Measurements from ENCODE around the gene ZNF556. TPM values are rescaled to one million over a fixed set of nuclear protein-coding genes. Genes with fewer than 3 reads are reported as not detected.

Gene ZNF556
- total and polyA plus RNA-seq, 10 of the 15 experiments (the other 5 are each of a cell fraction or from before 2014, with no cell fraction given) = not detected

GRCh38 chr19:2819540-2820111 lies 47.5 kb upstream of the ZNF556 start, which contains the start of gene ZNF554 (continued):
- no peak for TF ChIP-seq MLLT1 (IDR thresholded peaks at IDR 0.05)
- TF ChIP-seq ETV6 (conservative IDR thresholded peaks at IDR 0.05 in 1 of 2, IDR thresholded peaks at IDR 0.05 in 1 of 2; ENCODE audit: borderline replicate concordance in 1 of 2, low read depth in 1 of 2) = no peak
- TF ChIP-seq PKNOX1 (IDR thresholded peaks at IDR 0.05) = no peak
- TF ChIP-seq FOS (IDR thresholded peaks at IDR 0.05; ENCODE audit: borderline replicate concordance, extremely low read depth, insufficient read length) = no peak
- TF ChIP-seq BHLHE40 (IDR thresholded peaks at IDR 0.05; ENCODE audit: borderline replicate concordance in 1 of 2, low read depth in 2 of 2, low read length in 1 of 2) = peak in 1 of 2 experiments; percentile 75; a peak in 2 of 4 replicates
- no peak for TF ChIP-seq E2F8 (IDR thresholded peaks at IDR 0.05; ENCODE audit: low read depth, partially characterized antibody)
- 0 out of 2 replicates have a peak, but pooled peaks have one; percentile 55 for TF ChIP-seq JUND (IDR thresholded peaks at IDR 0.05; ENCODE audit: low read depth, low read length)
- 0 out of 2 replicates have a peak, but pooled peaks have one; percentile 24 for TF ChIP-seq NFXL1 (IDR thresholded peaks at IDR 0.05; ENCODE audit: borderline replicate concordance)
- TF ChIP-seq PBX3 (IDR thresholded peaks at IDR 0.05; ENCODE audit: insufficient replicate concordance, low read depth, low read length) = no peak
- TF ChIP-seq SUPT20H (IDR thresholded peaks at IDR 0.05; ENCODE audit: borderline replicate concordance, control insufficient read depth, low read depth, low read length) = no peak
- no peak for TF ChIP-seq SUZ12 (IDR thresholded peaks at IDR 0.05; ENCODE audit: unreplicated experiment)
- peak; percentile 94 for TF ChIP-seq GATAD2B (conservative IDR thresholded peaks at IDR 0.05; ENCODE audit: low read depth)
- no peak for TF ChIP-seq KAT2A (conservative IDR thresholded peaks at IDR 0.05; ENCODE audit: control insufficient read depth, low read depth, low read length)
- TF ChIP-seq SKIL (IDR thresholded peaks at IDR 0.05; ENCODE audit: low read depth, poor library complexity, severe bottlenecking) = no peak
- 0 out of 2 replicates have a peak, but pooled peaks have one; percentile 41 for TF ChIP-seq BCLAF1 (IDR thresholded peaks at IDR 0.05)

All from GM12878 (cell line).